Medulla oblongata (tissue), 1 donor: ENCODE measurements around the gene GATM.
A peak's percentile ranks its signal among the peaks of the same experiment; 100 is the strongest.

Experiments
- DNase-seq: peaks from one replicate; pipeline ENCODE4 v3.0.0-alpha.2; 2015; ENCODE audit errors: extremely low spot score

The GATM gene, protein sequence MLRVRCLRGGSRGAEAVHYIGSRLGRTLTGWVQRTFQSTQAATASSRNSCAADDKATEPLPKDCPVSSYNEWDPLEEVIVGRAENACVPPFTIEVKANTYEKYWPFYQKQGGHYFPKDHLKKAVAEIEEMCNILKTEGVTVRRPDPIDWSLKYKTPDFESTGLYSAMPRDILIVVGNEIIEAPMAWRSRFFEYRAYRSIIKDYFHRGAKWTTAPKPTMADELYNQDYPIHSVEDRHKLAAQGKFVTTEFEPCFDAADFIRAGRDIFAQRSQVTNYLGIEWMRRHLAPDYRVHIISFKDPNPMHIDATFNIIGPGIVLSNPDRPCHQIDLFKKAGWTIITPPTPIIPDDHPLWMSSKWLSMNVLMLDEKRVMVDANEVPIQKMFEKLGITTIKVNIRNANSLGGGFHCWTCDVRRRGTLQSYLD

DNA sequence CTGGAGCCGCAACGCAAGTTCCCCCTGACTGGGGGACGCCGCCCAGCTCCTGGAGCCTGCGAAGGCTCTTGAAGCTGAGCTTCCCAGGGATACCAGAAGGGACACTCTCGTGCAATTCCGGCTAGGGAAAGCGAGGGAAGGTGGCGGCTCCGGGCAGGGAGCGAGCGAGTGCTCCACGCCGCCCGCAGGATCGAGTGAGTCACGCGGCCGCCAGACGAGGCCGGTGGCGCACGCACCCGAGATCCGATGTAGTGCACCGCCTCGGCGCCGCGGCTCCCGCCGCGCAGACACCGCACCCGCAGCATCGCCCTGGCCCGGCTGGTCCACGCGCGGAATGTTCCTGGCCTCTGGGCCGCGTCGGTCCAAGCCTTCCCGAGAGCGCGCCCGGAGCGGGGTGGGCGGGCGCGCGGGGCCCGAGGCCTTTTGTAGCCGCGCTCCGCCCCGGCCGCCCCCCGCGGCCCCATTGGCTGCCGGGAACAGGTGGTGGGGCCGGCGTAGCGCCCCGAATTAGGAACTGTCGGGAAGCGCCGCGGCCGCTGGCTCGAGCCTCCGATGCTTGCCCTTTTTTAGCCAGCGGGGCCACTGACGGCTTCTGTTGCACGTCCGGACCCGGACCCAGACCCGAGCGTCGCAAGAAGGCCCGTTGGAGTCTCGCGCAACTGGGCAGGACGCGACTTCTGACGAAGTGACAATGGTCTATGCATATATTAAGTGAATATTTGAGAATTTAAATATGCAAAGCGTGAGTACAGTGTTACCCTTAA lies at the start of gene GATM:
GATM (minus strand) TSS at position 396 of the 764 bp plus-strand sequence; CDS start at position 305, 91 bp downstream.
- DNase-seq = peak; percentile 93

DNA sequence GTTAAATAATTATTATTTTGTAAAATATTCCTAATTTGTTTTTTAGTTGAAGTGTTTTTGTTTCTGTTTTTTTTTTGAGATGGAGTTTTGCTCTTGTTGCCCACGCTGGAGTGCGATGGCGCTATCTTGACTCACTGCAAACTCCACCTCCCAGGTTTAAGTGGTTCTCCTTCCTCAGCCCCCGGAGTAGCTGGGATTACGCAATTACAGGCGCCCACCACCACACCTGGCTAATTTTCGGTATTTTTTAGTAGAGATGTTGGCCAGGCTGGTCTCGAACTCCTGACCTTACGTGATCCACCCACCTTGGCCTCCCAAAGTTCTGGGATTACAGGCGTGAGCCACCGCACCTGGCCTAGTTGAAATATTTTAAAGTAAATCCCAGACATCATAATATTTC lies 48.7 kb upstream of the GATM start:
- DNase-seq = no peak

DNA sequence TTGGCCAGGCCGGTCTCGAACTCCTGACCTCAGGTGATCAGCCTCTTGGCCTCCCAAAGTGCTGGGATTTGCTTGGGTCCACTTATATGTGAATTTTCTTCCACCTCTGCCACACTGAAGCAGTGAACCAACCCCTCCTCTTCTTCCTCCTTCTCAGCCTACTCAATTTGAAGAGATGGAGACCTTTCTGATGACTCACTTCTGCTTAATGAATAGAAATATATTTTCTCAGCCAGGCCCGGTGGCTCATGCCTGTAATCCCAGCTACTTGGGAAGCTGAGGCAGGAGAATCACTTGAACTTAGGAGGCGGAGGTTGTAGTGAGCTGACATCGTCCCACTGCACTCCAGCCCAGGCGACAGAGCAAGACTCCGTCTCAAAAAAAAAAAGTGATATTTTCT lies 46.8 kb upstream of the GATM start:
- no peak for DNase-seq

DNA sequence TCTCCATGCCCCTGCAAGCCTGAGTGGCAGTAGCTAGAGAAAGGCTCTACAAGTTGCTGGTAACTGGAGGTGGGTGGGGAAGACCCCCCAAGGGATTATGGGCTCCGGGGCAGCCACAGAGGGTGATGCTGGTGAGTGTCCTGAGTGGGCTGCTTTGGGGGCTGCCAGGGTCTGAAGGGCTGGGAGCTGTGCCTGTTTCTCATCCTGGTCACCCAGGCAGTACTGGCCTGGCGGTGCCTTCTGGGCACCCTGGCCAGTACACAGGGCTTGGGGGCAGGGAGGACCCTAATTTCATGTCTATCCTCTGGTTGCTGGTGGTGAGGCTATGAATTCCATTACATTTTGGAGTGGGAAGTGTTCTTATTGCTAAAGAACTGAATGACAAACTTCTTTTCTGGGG lies 46.1 kb upstream of the GATM start:
- DNase-seq = no peak

GRCh38 chr15:45417303-45417950 lies 39.1 kb upstream of the GATM start:
- DNase-seq = no peak

GRCh38 chr15:45414215-45414885 lies 36.0 kb upstream of the GATM start:
- DNase-seq = no peak

DNA sequence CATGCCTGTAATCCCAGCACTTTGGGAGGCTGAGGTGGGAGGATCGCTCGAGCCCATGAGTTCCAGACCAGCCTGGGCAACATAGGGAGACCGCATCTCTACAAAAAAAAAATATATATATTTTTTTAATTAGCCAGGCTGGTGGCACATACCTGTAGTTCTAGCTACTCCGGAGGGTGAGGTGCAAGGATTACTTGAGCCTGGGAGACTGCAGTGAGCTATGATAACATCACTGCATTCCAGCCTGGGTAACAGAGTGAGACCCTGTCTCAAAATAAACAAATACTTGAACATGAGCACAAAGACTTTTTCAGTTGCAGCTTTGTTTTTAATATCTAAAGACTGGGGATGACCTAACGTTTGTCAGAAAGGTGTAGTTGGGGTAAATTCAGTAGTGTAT lies 31.3 kb upstream of the GATM start:
- no peak for DNase-seq

DNA sequence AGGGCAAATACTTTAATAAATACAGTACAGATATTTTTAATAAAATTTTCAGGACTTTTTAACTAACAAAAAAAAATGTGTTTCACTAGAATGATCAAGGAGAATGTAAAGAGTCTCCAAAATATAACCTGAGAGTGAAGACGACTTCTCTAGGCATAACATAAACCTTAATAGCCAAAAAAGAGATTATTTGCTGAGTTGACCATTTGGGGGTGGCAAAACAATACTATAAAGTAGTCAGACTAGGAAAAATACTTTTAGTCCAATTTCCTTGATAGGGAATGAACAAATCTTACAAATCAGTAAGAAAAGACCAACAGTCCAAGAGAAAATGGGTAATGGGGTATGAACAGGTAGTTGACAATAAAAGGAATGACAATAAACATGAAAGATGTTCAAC lies 29.4 kb upstream of the GATM start:
- no peak for DNase-seq

DNA sequence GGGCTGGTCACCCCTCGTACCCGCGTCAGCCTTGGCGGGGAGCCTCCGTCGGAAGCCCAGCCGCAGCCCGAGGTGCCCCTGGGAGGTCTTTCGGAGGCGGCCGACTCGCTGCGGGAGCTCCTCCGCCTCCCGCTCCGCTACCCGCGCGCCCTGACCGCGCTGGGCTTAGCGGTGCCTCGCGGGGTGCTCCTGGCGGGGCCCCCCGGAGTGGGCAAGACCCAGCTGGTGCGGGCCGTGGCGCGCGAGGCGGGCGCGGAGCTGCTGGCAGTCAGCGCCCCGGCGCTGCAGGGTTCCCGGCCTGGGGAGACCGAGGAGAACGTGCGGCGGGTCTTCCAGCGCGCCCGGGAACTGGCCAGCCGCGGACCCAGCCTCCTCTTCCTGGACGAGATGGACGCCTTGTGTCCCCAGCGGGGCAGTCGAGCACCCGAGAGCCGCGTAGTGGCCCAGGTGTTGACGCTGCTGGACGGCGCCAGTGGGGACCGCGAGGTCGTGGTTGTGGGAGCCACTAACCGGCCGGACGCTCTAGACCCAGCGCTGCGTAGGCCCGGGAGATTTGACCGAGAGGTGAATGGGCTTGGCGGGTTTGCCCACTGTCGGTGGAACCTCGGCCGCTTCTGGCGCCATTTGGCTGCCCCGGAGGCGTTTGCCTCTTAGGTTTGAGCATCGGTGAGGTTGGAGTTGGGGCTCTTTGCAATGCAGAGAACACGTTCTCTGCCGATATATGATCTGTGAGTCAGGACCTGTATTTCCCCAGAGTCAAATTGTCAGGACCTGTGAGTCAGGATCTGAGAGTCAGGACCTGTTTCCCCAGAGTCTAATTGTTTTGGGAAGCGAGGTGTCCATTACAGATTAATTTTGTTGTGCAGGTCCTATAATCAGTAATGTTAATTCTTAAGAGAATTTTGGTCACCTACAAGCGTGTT lies 24.9 kb upstream of the GATM start:
- DNase-seq = no peak

DNA sequence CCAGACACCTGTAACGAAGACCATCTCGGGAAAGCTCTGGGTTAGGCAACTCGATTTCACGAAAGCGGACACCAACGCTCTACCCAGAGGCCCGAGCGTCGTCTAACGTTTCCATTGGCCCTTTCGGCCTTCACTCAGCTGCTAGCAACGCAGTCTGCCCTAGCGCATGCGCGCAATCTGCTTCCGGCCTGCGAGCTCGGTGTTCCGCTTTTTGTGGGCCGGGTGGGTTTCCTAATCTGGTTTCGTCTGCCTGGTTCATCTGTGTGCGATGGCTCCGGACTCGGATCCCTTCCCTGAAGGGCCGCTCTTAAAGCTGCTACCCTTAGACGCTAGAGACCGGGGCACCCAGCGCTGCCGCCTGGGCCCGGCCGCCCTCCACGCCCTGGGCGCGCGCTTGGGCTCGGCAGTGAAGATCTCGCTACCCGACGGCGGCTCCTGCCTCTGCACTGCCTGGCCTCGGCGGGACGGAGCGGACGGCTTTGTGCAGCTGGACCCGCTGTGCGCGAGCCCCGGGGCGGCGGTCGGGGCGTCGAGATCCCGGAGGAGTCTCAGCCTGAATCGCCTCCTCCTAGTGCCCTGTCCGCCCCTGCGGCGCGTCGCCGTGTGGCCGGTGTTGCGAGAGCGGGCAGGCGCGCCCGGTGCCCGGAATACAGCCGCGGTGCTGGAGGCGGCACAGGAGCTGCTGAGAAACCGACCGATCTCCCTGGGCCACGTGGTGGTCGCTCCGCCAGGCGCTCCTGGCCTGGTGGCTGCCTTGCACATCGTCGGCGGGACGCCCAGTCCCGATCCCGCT lies 24.0 kb upstream of the GATM start:
- peak; percentile 99 for DNase-seq

GRCh38 chr15:45401665-45402161 lies 23.4 kb upstream of the GATM start:
- DNase-seq = no peak

DNA sequence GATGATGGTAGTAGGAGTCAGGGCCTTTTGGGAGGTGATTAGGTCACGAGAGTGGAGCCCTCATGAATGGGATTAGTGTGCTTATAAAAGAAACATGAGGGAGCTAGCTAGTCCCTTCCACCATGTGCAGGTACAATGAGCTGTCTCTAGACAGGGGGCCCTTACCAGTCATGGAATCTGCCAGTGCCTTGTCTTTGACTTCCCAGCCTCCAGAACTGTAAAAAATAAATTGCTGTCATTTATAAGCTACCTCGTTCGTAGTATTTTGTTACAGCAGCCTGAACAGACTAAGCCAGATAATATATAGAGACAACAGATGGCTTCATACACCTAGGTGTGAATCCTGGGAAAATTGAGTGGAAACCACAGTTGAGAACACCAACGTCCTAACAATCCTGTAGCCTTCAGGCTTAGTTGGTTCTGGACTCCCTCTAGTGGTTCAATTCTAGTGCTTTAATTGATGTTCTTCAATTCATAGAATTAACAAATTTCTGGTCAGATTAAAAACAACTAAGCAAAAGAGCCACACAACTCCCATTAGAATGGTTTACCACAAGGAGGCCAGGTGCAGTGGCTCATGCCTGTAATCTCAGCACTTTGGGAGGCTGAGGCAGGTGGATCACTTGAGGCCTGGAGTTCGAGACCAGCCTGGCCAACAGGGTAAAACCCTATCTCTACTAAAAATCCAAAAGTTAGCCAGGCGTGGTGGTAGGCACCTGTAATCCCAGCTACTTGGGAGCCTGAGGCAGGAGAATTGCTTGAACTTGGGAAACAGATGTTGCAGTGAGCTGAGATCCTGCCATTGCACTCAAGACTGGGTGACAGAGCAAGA lies 21.3 kb upstream of the GATM start:
- DNase-seq = peak; percentile 88

- no peak for DNase-seq
These were observed 18.8 kb upstream of the GATM start for GRCh38 chr15:45397116-45397665.

DNA sequence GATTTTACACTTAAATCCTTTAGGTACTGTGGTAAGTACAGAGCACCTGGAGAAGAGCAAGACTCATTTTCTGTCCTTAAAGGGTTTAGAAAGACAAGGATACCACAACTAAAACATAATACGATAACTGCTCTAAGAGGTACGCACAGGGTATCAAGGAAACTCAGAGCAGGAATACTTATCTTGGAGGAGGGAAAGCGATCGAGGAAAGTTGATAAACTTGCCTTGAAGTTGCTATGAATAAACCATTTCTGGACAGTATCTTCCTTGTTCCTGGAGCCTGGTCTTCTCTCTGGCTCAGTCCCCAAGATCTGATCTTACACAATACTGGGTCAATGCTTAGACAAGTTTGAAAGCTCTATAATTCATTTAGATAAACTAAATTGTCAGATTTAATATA lies 17.6 kb upstream of the GATM start:
- no peak for DNase-seq

GRCh38 chr15:45394681-45395080 lies 16.3 kb upstream of the GATM start:
- DNase-seq = peak; percentile 58

DNA sequence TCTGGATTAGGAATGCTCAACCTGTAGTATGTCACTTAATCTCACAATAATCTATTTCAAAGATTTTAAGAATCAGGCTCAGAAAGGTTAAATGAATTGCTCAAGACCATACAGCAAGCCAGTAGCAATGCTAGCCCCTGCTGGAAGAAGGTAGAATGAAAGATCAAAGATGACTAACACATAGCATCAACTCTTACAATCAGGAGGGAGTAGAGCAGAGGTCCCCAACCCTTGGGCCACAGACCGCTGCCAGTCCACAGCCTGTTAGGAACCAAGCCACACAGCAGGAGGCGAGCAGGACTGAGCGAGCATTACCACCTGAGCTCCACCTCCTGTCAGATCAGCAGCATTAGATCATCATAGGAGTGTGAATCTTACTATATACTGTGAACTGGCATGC lies 15.5 kb upstream of the GATM start:
- DNase-seq = peak; percentile 26

GRCh38 chr15:45392584-45392855 lies 14.2 kb upstream of the GATM start:
- DNase-seq = no peak

DNA sequence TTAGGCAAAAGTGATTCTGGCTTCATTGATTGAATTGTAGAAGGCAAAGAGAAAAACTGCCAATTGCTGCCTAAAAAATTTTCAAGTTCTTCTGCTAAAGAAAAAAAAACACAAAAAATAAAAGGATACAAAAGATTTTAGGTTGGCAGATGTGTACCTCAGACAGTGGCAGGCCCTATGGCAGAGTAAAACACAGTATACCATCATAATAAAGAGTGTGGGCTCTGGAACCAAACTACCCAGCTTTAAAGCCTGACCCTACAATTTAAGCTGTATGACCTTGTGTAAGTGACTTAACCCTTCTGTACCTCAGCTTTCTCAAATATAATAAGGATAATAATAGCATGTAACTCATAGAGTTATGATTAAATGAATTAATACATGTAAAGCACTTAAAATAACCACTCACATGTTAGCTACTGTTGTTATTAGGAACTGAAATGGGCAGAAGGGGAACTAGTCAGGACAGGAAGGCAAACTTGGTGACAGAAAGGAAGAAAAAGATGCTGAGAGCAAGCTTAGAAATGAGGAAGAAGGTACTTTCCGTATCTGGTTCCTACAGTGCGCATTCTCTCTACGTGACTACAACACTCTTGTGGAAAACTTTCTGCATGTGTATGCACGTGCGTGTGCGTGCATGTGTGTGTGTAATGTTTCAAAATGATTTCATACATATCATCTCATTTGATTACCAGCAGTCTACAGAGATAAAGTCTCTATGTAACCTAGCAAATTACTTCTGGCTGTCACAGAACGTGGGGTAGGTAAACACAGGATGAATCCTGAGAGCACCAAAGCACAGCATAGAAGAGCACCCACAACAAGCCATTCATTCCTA lies 13.6 kb upstream of the GATM start:
- DNase-seq = peak; percentile 84
